Ovary (tissue), 3 donors: ENCODE measurements around the gene COL1A2.

Experiments used
- EP300 ChIP-seq: sonication (generic); formaldehyde crosslinking; IDR thresholded peaks from one replicate; pipeline ENCODE4 v1.6.1; 2017; ENCODE audit warnings: antibody characterized with exemption
- POLR2A ChIP-seq: fragments of 450-650 bp; IDR thresholded peaks from one replicate; pipeline ENCODE4 v1.6.1; 2017; ENCODE audit warnings: antibody characterized with exemption, mild to moderate bottlenecking, moderate library complexity
- TF ChIP-seq, protein P1 (sequence below), 3 donors: fragments of 450-650 bp in 2 of 3; fragments of 200-600 bp in 1 of 3; IDR thresholded peaks; one replicate each; pipeline versions ENCODE4 v1.5.1 to v1.8.0; 2016 to 2022; ENCODE audit warnings: antibody characterized with exemption in 3 of 3, mild to moderate bottlenecking in 1 of 3
- donor health status: DM: no; HTN: no; CAD: no.

DNA sequence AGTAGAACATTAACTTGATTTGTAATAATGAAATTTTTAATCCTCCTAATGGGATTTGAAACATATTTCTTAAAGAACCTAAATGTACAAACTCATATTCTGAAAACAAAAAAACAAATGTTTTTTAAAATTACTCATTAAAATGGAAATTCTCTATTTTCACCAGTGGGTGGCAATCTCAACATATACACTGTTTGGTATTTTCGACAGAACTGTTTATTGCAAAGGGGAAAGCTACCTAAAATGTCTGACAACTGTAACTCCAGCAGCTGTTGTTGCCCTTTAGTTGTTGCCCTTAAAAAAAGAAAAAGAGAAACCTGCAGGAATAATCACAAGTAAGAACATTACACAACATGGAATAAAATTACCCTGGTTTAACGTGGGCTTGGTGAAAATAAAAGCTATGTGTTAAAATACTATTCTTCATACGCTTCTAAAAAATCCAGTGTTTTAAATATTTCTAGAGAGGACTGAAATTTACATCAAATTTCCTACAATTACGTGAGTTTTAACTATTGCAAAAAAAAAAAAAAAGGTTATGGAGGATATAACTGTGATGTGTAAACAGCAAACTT, 54.5 kb downstream of the COL1A2 start:
- TF ChIP-seq, protein P1, sequence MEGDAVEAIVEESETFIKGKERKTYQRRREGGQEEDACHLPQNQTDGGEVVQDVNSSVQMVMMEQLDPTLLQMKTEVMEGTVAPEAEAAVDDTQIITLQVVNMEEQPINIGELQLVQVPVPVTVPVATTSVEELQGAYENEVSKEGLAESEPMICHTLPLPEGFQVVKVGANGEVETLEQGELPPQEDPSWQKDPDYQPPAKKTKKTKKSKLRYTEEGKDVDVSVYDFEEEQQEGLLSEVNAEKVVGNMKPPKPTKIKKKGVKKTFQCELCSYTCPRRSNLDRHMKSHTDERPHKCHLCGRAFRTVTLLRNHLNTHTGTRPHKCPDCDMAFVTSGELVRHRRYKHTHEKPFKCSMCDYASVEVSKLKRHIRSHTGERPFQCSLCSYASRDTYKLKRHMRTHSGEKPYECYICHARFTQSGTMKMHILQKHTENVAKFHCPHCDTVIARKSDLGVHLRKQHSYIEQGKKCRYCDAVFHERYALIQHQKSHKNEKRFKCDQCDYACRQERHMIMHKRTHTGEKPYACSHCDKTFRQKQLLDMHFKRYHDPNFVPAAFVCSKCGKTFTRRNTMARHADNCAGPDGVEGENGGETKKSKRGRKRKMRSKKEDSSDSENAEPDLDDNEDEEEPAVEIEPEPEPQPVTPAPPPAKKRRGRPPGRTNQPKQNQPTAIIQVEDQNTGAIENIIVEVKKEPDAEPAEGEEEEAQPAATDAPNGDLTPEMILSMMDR (IDR thresholded peaks at IDR 0.05) = peak; percentile 36 to 64 (median 56)
- TF ChIP-seq EP300 (no peak), POLR2A (no peak)
